ENCODE results near the gene TMC3.

The TMC3 gene

GRCh38 chr15:81282606-81282895, 91.5 kb downstream of the TMC3 start:
- Histone ChIP-seq H3K9ac (ENCODE audit: low read depth, low read length) (no peak overlapping the region), H3K36me3 (ENCODE audit: insufficient read depth, low read depth, low read length) (no peaks in the 10 kb centered on the region), H3K4me3 (ENCODE audit: low read length) (no peak overlapping the region), H3K27ac (ENCODE audit: low read length) (no peak overlapping the region), H3K27me3 (ENCODE audit: insufficient read depth, low read length) (no peaks in the 10 kb centered on the region), H3K9me3 (ENCODE audit: insufficient read depth, low read depth, low read length) (peaks cover 1% of the 10 kb centered on the region; the same call in 1 of the 2 replicates), H3K4me1 (ENCODE audit: insufficient read depth, low read length) (no peaks in the 10 kb centered on the region)

GRCh38 chr15:81281766-81282605, 92.0 kb downstream of the TMC3 start:
- Histone ChIP-seq H3K9ac (ENCODE audit: low read depth, low read length) (no peak overlapping the region), H3K4me1 (ENCODE audit: insufficient read depth, low read length) (no peaks in the 10 kb centered on the region), H3K9me3 (ENCODE audit: insufficient read depth, low read depth, low read length) (peaks cover 7% of the 10 kb centered on the region), H3K36me3 (ENCODE audit: insufficient read depth, low read depth, low read length) (no peaks in the 10 kb centered on the region), H3K27ac (ENCODE audit: low read length) (no peak overlapping the region), H3K4me3 (ENCODE audit: low read length) (no peak overlapping the region), H3K27me3 (ENCODE audit: insufficient read depth, low read length) (no peaks in the 10 kb centered on the region)

- Histone ChIP-seq H3K9me3 (ENCODE audit: insufficient read depth, low read depth, low read length) (peaks cover 13% of the 10 kb centered on the region), H3K4me3 (ENCODE audit: low read length) (no peak overlapping the region), H3K27ac (ENCODE audit: low read length) (no peak overlapping the region), H3K4me1 (ENCODE audit: insufficient read depth, low read length) (no peaks in the 10 kb centered on the region), H3K36me3 (ENCODE audit: insufficient read depth, low read depth, low read length) (no peaks in the 10 kb centered on the region), H3K9ac (ENCODE audit: low read depth, low read length) (no peak overlapping the region), H3K27me3 (ENCODE audit: insufficient read depth, low read length) (no peaks in the 10 kb centered on the region)
These were observed 92.6 kb downstream of the TMC3 start for GRCh38 chr15:81281456-81281735.
